GDM1 (cell line): ENCODE results near the gene CD300E.

Experiments
- DNase-seq: peaks from one replicate; lab custom pipeline; 2025; lab: John Stamatoyannopoulos, UW

CD300E gene

GRCh38 chr17:74566132-74566753, 57.3 kb downstream of the CD300E start:
- DNase-seq = peak; percentile 33

GRCh38 chr17:74565126-74565525, 58.4 kb downstream of the CD300E start:
- DNase-seq = no peak

- DNase-seq = no peak
Observed at GRCh38 chr17:74563358-74563757, 60.2 kb downstream of the CD300E start.

GRCh38 chr17:74561586-74561985, 62.0 kb downstream of the CD300E start:
- no peak for DNase-seq
